ENCODE results near the gene C1QTNF8. TPM values are rescaled to one million over a fixed set of nuclear protein-coding genes. Genes with fewer than 3 reads are reported as not detected.

The C1QTNF8 gene
- total and polyA plus RNA-seq, 2 of the 13 experiments (the other 11 are each of a cell fraction or from before 2014, with no cell fraction given), result 0.09 TPM; not detected in 1

DNA sequence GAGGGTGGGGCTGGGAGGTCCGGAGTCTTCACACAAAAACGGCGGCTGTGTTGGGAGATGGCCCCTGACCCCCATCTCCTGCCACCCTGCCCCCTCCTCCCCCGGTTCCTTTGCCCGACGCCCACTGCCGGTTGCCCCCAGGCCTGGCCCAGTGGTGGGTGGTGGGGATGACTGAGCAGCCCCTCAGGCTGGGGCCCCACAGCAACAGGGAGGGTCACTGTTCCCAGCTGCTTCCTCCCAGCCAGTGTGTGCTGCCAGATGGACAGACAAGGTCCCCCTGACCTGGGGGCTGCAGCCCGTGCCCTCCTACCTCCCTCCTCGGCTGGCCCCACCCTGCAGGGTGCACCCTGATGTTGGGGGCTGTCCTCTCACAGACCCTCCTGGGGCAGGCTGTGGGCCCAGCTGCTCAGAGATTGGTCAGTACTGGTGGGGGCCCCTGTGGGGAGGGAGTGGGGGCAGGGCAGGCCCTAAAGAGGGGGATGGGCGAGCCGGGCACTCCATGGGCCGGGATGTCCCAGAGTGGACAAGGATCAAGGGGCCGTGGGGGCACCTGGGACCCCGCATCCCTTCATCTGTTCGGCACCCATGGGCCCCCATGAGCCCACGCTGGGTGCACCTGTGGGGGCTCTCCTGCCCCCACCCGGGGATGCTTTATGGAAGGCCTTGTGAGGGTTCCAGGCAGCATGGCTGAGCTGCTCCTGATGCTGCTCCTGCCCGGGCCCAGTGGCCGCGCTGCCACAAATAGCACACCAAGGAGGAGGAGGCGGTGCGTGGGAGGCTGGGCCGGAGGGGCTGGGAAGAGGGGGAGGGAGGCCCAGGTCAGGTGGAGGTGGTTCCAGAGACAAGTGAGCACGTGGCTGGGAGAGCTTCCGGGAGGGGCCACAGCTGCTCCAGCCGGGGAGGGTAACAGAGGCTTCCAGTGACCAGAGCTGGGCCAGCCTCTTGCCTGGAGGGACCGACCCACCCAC, 5.1 kb downstream of the C1QTNF8 start (continued):
- TF ChIP-seq, protein P1, sequence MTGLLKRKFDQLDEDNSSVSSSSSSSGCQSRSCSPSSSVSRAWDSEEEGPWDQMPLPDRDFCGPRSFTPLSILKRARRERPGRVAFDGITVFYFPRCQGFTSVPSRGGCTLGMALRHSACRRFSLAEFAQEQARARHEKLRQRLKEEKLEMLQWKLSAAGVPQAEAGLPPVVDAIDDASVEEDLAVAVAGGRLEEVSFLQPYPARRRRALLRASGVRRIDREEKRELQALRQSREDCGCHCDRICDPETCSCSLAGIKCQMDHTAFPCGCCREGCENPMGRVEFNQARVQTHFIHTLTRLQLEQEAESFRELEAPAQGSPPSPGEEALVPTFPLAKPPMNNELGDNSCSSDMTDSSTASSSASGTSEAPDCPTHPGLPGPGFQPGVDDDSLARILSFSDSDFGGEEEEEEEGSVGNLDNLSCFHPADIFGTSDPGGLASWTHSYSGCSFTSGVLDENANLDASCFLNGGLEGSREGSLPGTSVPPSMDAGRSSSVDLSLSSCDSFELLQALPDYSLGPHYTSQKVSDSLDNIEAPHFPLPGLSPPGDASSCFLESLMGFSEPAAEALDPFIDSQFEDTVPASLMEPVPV (CRISPR knock-in tag; IDR thresholded peaks at IDR 0.05), result no peak
- TF ChIP-seq ZNF224 (CRISPR knock-in tag; IDR thresholded peaks at IDR 0.05) (0 out of 2 replicates have a peak, but pooled peaks have one; percentile 49), RORA (CRISPR knock-in tag; IDR thresholded peaks at IDR 0.05) (no peak), ZBTB42 (CRISPR knock-in tag; IDR thresholded peaks at IDR 0.05) (0 out of 2 replicates have a peak, but pooled peaks have one; percentile 32), ZFP37 (CRISPR knock-in tag; IDR thresholded peaks at IDR 0.05; ENCODE audit: borderline replicate concordance) (no peak), FOXK2 (IDR thresholded peaks at IDR 0.05) (no peak), SNRNP70 (IDR thresholded peaks at IDR 0.05; ENCODE audit: low read depth, low read length) (no peak), MAZ (IDR thresholded peaks at IDR 0.05; ENCODE audit: borderline replicate concordance, low read depth, low read length) (no peak; the same call in 1 of the 2 replicates), MAZ (CRISPR knock-in tag; IDR thresholded peaks at IDR 0.05; ENCODE audit: low read depth) (no peak; the same call in 1 of the 2 replicates), ELF4 (CRISPR knock-in tag; IDR thresholded peaks at IDR 0.05; ENCODE audit: borderline replicate concordance) (no peak), ZNF720 (CRISPR knock-in tag; IDR thresholded peaks at IDR 0.05) (no peak), JUND (CRISPR knock-in tag; IDR thresholded peaks at IDR 0.05) (no peak), MAF1 (CRISPR knock-in tag; IDR thresholded peaks at IDR 0.05; ENCODE audit: borderline replicate concordance) (no peak), SMAD9 (CRISPR knock-in tag; IDR thresholded peaks at IDR 0.05) (no peak), HNF4G (IDR thresholded peaks at IDR 0.05; ENCODE audit: borderline replicate concordance, low read depth, low read length) (peak; percentile 4; the same call in 1 of the 2 replicates), HNF4G (CRISPR knock-in tag; IDR thresholded peaks at IDR 0.05; ENCODE audit: borderline replicate concordance, low read depth) (no peak), MEIS2 (CRISPR knock-in tag; IDR thresholded peaks at IDR 0.05) (no peak), ZNF713 (CRISPR knock-in tag; IDR thresholded peaks at IDR 0.05) (no peak), NR2F6 (IDR thresholded peaks at IDR 0.05) (no peak), NR2F6 (CRISPR knock-in tag; IDR thresholded peaks at IDR 0.05) (peak; percentile 82), IKZF4 (CRISPR knock-in tag; IDR thresholded peaks at IDR 0.05; ENCODE audit: borderline replicate concordance, low read depth, not compliant biosample characterization) (peak; percentile 6), MBD4 (IDR thresholded peaks at IDR 0.05; ENCODE audit: borderline replicate concordance, low read length) (no peak), ISX (CRISPR knock-in tag; conservative IDR thresholded peaks at IDR 0.05) (no peak), ZNF550 (CRISPR knock-in tag; IDR thresholded peaks at IDR 0.05; ENCODE audit: borderline replicate concordance) (no peak)
- TF ChIP-seq, protein P2, sequence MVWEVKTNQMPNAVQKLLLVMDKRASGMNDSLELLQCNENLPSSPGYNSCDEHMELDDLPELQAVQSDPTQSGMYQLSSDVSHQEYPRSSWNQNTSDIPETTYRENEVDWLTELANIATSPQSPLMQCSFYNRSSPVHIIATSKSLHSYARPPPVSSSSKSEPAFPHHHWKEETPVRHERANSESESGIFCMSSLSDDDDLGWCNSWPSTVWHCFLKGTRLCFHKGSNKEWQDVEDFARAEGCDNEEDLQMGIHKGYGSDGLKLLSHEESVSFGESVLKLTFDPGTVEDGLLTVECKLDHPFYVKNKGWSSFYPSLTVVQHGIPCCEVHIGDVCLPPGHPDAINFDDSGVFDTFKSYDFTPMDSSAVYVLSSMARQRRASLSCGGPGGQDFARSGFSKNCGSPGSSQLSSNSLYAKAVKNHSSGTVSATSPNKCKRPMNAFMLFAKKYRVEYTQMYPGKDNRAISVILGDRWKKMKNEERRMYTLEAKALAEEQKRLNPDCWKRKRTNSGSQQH (CRISPR knock-in tag; IDR thresholded peaks at IDR 0.05; ENCODE audit: low read depth), result no peak
- TF ChIP-seq, protein P3, sequence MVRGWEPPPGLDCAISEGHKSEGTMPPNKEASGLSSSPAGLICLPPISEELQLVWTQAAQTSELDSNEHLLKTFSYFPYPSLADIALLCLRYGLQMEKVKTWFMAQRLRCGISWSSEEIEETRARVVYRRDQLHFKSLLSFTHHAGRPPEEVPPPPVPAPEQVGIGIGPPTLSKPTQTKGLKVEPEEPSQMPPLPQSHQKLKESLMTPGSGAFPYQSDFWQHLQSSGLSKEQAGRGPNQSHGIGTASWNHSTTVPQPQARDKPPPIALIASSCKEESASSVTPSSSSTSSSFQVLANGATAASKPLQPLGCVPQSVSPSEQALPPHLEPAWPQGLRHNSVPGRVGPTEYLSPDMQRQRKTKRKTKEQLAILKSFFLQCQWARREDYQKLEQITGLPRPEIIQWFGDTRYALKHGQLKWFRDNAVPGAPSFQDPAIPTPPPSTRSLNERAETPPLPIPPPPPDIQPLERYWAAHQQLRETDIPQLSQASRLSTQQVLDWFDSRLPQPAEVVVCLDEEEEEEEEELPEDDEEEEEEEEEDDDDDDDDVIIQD (CRISPR knock-in tag; IDR thresholded peaks at IDR 0.05; ENCODE audit: low read depth), result no peak
